ENCODE measurements around the gene SNCA.

- TF ChIP-seq CTCF (IDR thresholded peaks at IDR 0.05) (no peak), POLR2A (IDR thresholded peaks at IDR 0.05) (no peak)
Measured at GRCh38 chr4:89879215-89879614, 42.3 kb upstream of the SNCA start.
